BJ (cell line): Measurements from ENCODE around the gene FAAP100. TPM values are rescaled to one million over a fixed set of nuclear protein-coding genes. Genes with fewer than 3 reads are reported as not detected.

Experiments
- CTCF ChIA-PET: fragments of 350-600 bp; formaldehyde crosslinking; extraction: SDS; loops from one replicate; lab custom pipeline; 2021; ENCODE audit warnings: antibody characterized with exemption, inconsistent platforms; lab: Yijun Ruan, JAX
- POLR2A ChIA-PET: fragments of 300-600 bp; sonication (Branson Sonifier 250); formaldehyde crosslinking; extraction: SDS; loops from one replicate; lab custom pipeline; 2021; ENCODE audit warnings: antibody characterized with exemption; lab: Charles Lee
- DNase-seq: peaks from one replicate; pipeline ENCODE4 v3.0.0-alpha.2; 2011; ENCODE audit warnings: low read depth
- H3K27me3 ChIP-seq: 2 replicates; pipeline ENCODE4 v1.6.0; 2011; ENCODE audit warnings: low read length; ENCODE audit not compliant: control insufficient read depth, insufficient read depth
- H3K36me3 ChIP-seq: 2 replicates; pipeline ENCODE4 v1.5.1; 2011; ENCODE audit warnings: low read length; ENCODE audit not compliant: control insufficient read depth, insufficient read depth
- H3K4me3 ChIP-seq: 2 replicates; pipeline ENCODE4 v1.5.1; 2011; ENCODE audit warnings: low read depth, mild to moderate bottlenecking, control low read depth, low read length
- CTCF ChIP-seq: IDR thresholded peaks from 2 replicates; pipeline ENCODE4 v1.5.1; 2011; ENCODE audit warnings: low read depth, mild to moderate bottlenecking, control low read depth, inconsistent platforms, low read length, moderate library complexity; ENCODE audit not compliant: insufficient read depth
- polyA plus RNA-seq: library from polyadenylated mRNA; depleted of rRNA; stranded (reverse); fragments of >200 nt; gene quantifications from 2 replicates; pipeline ENCODE4 v1.2.3, GENCODE V29; 2011

Gene FAAP100
- polyA plus RNA-seq, 1 experiment = 11.2 TPM

GRCh38 chr17:81544281-81544974 is 7.7 kb downstream of the FAAP100 start:
- POLR2A ChIA-PET = no interaction called here
- H3K36me3 ChIP-seq = peaks cover 52% of the 10 kb centered on the region
- H3K27me3 ChIP-seq = no peaks in the 10 kb centered on the region
- no peak for TF ChIP-seq CTCF
- H3K4me3 ChIP-seq = no peak overlapping the region
- CTCF ChIA-PET = interaction anchor here (1.2 kb wide), 1 partner anchor 19 kb away, joined by 5 read pairs; no protein-coding TSS in a partner anchor
- DNase-seq = no peak

- no peak overlapping the region for H3K4me3 ChIP-seq
- H3K36me3 ChIP-seq = peaks cover 50% of the 10 kb centered on the region
- no peaks in the 10 kb centered on the region for H3K27me3 ChIP-seq
- no peak for DNase-seq
- POLR2A ChIA-PET = no interaction called here
- CTCF ChIA-PET = interaction anchor here (0.9 to 1.2 kb wide), 3 partner anchors 18 to 58 kb away, joined by 3 to 6 read pairs (median 5); no protein-coding TSS in a partner anchor
- no peak for TF ChIP-seq CTCF
Measured at GRCh38 chr17:81543756-81544155, 8.4 kb downstream of the FAAP100 start.

- Histone ChIP-seq H3K36me3 (peaks cover 52% of the 10 kb centered on the region), H3K4me3 (no peak overlapping the region), H3K27me3 (no peaks in the 10 kb centered on the region)
- TF ChIP-seq CTCF = no peak
- CTCF ChIA-PET = interaction anchor here (0.9 to 1.4 kb wide), 4 partner anchors 9 to 59 kb away, joined by 3 to 6 read pairs (median 4); partner anchors contain the start of gene FAAP100
- POLR2A ChIA-PET = no interaction called here
- DNase-seq = no peak
Measured at GRCh38 chr17:81543339-81543675, 8.8 kb downstream of the FAAP100 start.

- no peak overlapping the region for H3K4me3 ChIP-seq
- H3K27me3 ChIP-seq = no peaks in the 10 kb centered on the region
- POLR2A ChIA-PET = no interaction called here
- no peak for TF ChIP-seq CTCF
- CTCF ChIA-PET = interaction anchor here (0.9 to 1.4 kb wide), 3 partner anchors 10 to 59 kb away, joined by 3 to 6 read pairs (median 4); partner anchors contain the start of gene FAAP100
- DNase-seq = no peak
- peaks cover 48% of the 10 kb centered on the region for H3K36me3 ChIP-seq
Measured at GRCh38 chr17:81542431-81543338, 9.5 kb downstream of the FAAP100 start.

GRCh38 chr17:81541123-81541522 is 11.0 kb downstream of the FAAP100 start:
- TF ChIP-seq CTCF = no peak
- Histone ChIP-seq H3K4me3 (no peak overlapping the region), H3K36me3 (peaks cover 38% of the 10 kb centered on the region), H3K27me3 (peaks cover 1% of the 10 kb centered on the region; the same call in 1 of the 2 replicates)
- DNase-seq = no peak
- CTCF ChIA-PET = no interaction called here
- POLR2A ChIA-PET = no interaction called here
